Parathyroid adenoma (tissue), 2 donors: Measurements from ENCODE around the gene ANKRD18A.

Experiments used
- H2AFZ ChIP-seq: fragments of 300-600 bp; sonication (generic); one replicate; pipeline ENCODE4 v1.7.0; 2017; ENCODE audit warnings: antibody characterized with exemption, mild to moderate bottlenecking
- H3K27ac ChIP-seq: fragments of 300-600 bp; sonication (generic); one replicate; pipeline ENCODE4 v1.7.0; 2017
- H3K27me3 ChIP-seq: fragments of 300-600 bp; sonication (generic); one replicate; pipeline ENCODE4 v1.7.0; 2017; ENCODE audit warnings: low read length; ENCODE audit not compliant: control insufficient read depth, insufficient read depth
- H3K36me3 ChIP-seq: fragments of 300-600 bp; sonication (generic); one replicate; pipeline ENCODE4 v1.7.0; 2017; ENCODE audit warnings: low read length; ENCODE audit not compliant: control insufficient read depth, insufficient read depth
- H3K4me1 ChIP-seq: fragments of 300-600 bp; sonication (generic); one replicate; pipeline ENCODE4 v1.7.0; 2017; ENCODE audit warnings: control low read depth
- H3K4me2 ChIP-seq: fragments of 300-600 bp; sonication (generic); one replicate; pipeline ENCODE4 v1.7.0; 2017; ENCODE audit warnings: low read length
- H3K4me3 ChIP-seq: fragments of 300-600 bp; sonication (generic); one replicate; pipeline ENCODE4 v1.7.0; 2017; ENCODE audit warnings: low read depth, low read length
- H3K79me2 ChIP-seq: fragments of 300-600 bp; sonication (generic); one replicate; pipeline ENCODE4 v1.7.0; 2017; ENCODE audit warnings: control low read depth
- H3K9ac ChIP-seq: fragments of 300-600 bp; sonication (generic); one replicate; pipeline ENCODE4 v1.7.0; 2017; ENCODE audit warnings: mild to moderate bottlenecking
- H3K9me3 ChIP-seq: fragments of 300-600 bp; sonication (generic); one replicate; pipeline ENCODE4 v1.7.0; 2017; ENCODE audit warnings: low read length; ENCODE audit not compliant: control insufficient read depth
- TF ChIP-seq, protein P1 (sequence below): fragments of 300-600 bp; sonication (generic); IDR thresholded peaks from one replicate; pipeline ENCODE4 v1.7.0; 2017; ENCODE audit warnings: antibody characterized with exemption, mild to moderate bottlenecking
- donor health status: primary hyperparathyroidism.

Gene ANKRD18A

GRCh38 chr9:38656896-38657295 lies 36.5 kb upstream of the ANKRD18A start:
- no peaks in the 10 kb centered on the region for H3K4me1 ChIP-seq
- no peak overlapping the region for H3K27ac ChIP-seq
- H3K9me3 ChIP-seq, result no peaks in the 10 kb centered on the region
- no peak overlapping the region for H2AFZ ChIP-seq
- no peak overlapping the region for H3K4me2 ChIP-seq
- no peaks in the 10 kb centered on the region for H3K79me2 ChIP-seq
- TF ChIP-seq, protein P1, sequence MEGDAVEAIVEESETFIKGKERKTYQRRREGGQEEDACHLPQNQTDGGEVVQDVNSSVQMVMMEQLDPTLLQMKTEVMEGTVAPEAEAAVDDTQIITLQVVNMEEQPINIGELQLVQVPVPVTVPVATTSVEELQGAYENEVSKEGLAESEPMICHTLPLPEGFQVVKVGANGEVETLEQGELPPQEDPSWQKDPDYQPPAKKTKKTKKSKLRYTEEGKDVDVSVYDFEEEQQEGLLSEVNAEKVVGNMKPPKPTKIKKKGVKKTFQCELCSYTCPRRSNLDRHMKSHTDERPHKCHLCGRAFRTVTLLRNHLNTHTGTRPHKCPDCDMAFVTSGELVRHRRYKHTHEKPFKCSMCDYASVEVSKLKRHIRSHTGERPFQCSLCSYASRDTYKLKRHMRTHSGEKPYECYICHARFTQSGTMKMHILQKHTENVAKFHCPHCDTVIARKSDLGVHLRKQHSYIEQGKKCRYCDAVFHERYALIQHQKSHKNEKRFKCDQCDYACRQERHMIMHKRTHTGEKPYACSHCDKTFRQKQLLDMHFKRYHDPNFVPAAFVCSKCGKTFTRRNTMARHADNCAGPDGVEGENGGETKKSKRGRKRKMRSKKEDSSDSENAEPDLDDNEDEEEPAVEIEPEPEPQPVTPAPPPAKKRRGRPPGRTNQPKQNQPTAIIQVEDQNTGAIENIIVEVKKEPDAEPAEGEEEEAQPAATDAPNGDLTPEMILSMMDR, result no peak
- no peak overlapping the region for H3K9ac ChIP-seq
- H3K36me3 ChIP-seq, result no peaks in the 10 kb centered on the region
- no peak overlapping the region for H3K4me3 ChIP-seq
- no peaks in the 10 kb centered on the region for H3K27me3 ChIP-seq

- Histone ChIP-seq H3K4me1 (no peaks in the 10 kb centered on the region), H3K36me3 (no peaks in the 10 kb centered on the region), H3K4me2 (no peak overlapping the region), H3K27ac (no peak overlapping the region), H3K9me3 (no peaks in the 10 kb centered on the region), H3K9ac (no peak overlapping the region), H2AFZ (no peak overlapping the region), H3K4me3 (no peak overlapping the region), H3K27me3 (no peaks in the 10 kb centered on the region), H3K79me2 (no peaks in the 10 kb centered on the region)
- TF ChIP-seq, protein P1, result no peak
Observed at GRCh38 chr9:38652486-38652885, 32.1 kb upstream of the ANKRD18A start.

- TF ChIP-seq, protein P1, result no peak
Observed at GRCh38 chr9:38652044-38652443, 31.6 kb upstream of the ANKRD18A start.

GRCh38 chr9:38651400-38652042 lies 31.1 kb upstream of the ANKRD18A start:
- H3K27ac ChIP-seq, result no peak overlapping the region
- H3K9me3 ChIP-seq, result no peaks in the 10 kb centered on the region
- H2AFZ ChIP-seq, result no peak overlapping the region
- H3K4me2 ChIP-seq, result no peak overlapping the region
- no peak overlapping the region for H3K9ac ChIP-seq
- H3K79me2 ChIP-seq, result no peaks in the 10 kb centered on the region
- TF ChIP-seq, protein P1, result no peak
- no peaks in the 10 kb centered on the region for H3K27me3 ChIP-seq
- no peaks in the 10 kb centered on the region for H3K4me1 ChIP-seq
- no peak overlapping the region for H3K4me3 ChIP-seq
- no peaks in the 10 kb centered on the region for H3K36me3 ChIP-seq

More at GRCh38 chr9:38652044-38652443, 31.6 kb upstream of the ANKRD18A start:
- Histone ChIP-seq H2AFZ (no peak overlapping the region), H3K4me1 (no peaks in the 10 kb centered on the region), H3K9me3 (no peaks in the 10 kb centered on the region), H3K36me3 (no peaks in the 10 kb centered on the region), H3K9ac (no peak overlapping the region), H3K27ac (no peak overlapping the region), H3K27me3 (no peaks in the 10 kb centered on the region), H3K79me2 (no peaks in the 10 kb centered on the region), H3K4me3 (no peak overlapping the region), H3K4me2 (no peak overlapping the region)

DNA sequence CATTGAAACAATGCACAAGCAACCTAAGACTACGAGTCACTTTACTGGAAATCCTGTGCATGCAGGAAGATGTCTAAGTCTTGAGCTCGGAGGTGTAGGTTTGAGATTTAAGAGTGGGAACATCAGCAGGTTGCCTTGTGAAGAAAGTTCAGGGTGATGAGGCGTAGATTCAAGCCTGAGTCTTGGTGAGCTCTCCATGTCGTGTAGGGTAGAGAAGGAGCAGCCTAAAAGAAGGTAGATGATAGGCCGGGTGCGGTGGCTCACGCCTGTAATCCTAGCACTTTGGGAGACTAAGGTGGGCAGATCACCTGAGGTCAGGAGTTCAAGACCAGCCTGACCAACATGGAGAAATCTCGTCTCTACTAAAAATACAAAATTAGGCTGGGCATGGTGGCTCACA lies 30.2 kb upstream of the ANKRD18A start:
- Histone ChIP-seq H3K79me2 (no peaks in the 10 kb centered on the region), H3K27ac (no peak overlapping the region), H3K4me2 (no peak overlapping the region), H2AFZ (no peak overlapping the region), H3K36me3 (no peaks in the 10 kb centered on the region), H3K4me3 (no peak overlapping the region), H3K9ac (no peak overlapping the region), H3K27me3 (no peaks in the 10 kb centered on the region), H3K4me1 (no peaks in the 10 kb centered on the region), H3K9me3 (no peaks in the 10 kb centered on the region)
- TF ChIP-seq, protein P1, result no peak
